Caco-2 (cell line): ENCODE measurements around the gene FBXW8. TPM values are rescaled to one million over a fixed set of nuclear protein-coding genes. Genes with fewer than 3 reads are reported as not detected.

Experiments
- BruUV-seq: library from RNA; stranded (reverse); fragments of 400-500 nt; replicated peaks from 2 replicates; lab custom pipeline; 2021; lab: Mats Ljungman, UMichigan
- CTCF ChIA-PET: fragments of 300-600 bp; sonication (Branson Sonifier 250); formaldehyde crosslinking; loops from one replicate; lab custom pipeline; 2022; ENCODE audit warnings: antibody characterized with exemption; lab: Charles Lee
- POLR2A ChIA-PET: fragments of 300-600 bp; sonication (Branson Sonifier 250); formaldehyde crosslinking; loops from one replicate; lab custom pipeline; 2022; ENCODE audit warnings: antibody characterized with exemption; lab: Charles Lee
- DNase-seq, 2 experiments: peaks; one replicate each; pipeline versions ENCODE4 v3.0.0 to v3.0.0-alpha.2; 2020 to 2022
- H3K27me3 ChIP-seq: replicated peaks from 2 replicates; pipeline ENCODE4 v1.6.0; 2011; ENCODE audit warnings: low read length; ENCODE audit not compliant: control insufficient read depth, insufficient read depth
- H3K36me3 ChIP-seq: 2 replicates; pipeline ENCODE4 v1.5.1; 2011; ENCODE audit warnings: low read length; ENCODE audit not compliant: control insufficient read depth, insufficient read depth
- H3K4me1 ChIP-seq: fragments of 250-450 bp; sonication (Bioruptor Pico); 2 replicates; pipeline ENCODE4 v1.5.1; 2020; ENCODE audit warnings: mild to moderate bottlenecking
- H3K4me3 ChIP-seq: 2 replicates; pipeline ENCODE4 v1.5.1; 2011; ENCODE audit warnings: low read depth, mild to moderate bottlenecking, control low read depth, low read length
- H3K9me3 ChIP-seq: fragments of 250-450 bp; sonication (Bioruptor Pico); 2 replicates; pipeline ENCODE4 v1.5.1; 2020; ENCODE audit warnings: mild to moderate bottlenecking, moderate library complexity
- H3K27ac Mint-ChIP-seq: one replicate; pipeline ENCODE4 v1.8.0; 2022; ENCODE audit warnings: mixed read lengths; ENCODE audit not compliant: unreplicated experiment
- H3K27me3 Mint-ChIP-seq: one replicate; pipeline ENCODE4 v1.8.0; 2022; ENCODE audit warnings: mixed read lengths; ENCODE audit not compliant: insufficient read depth, unreplicated experiment
- H3K36me3 Mint-ChIP-seq: one replicate; pipeline ENCODE4 v1.8.0; 2022; ENCODE audit warnings: mild to moderate bottlenecking, mixed read lengths; ENCODE audit not compliant: insufficient read depth, unreplicated experiment
- H3K4me1 Mint-ChIP-seq: one replicate; pipeline ENCODE4 v1.8.0; 2022; ENCODE audit warnings: low read depth, mixed read lengths; ENCODE audit not compliant: unreplicated experiment
- H3K4me3 Mint-ChIP-seq: one replicate; pipeline ENCODE4 v1.8.0; 2022; ENCODE audit warnings: mild to moderate bottlenecking, moderate library complexity, mixed read lengths; ENCODE audit not compliant: unreplicated experiment
- H3K9me3 Mint-ChIP-seq: one replicate; pipeline ENCODE4 v1.8.0; 2022; ENCODE audit warnings: mixed read lengths; ENCODE audit not compliant: unreplicated experiment
- CTCF ChIP-seq, 2 experiments: fragments of 200-600 bp in 1 of 2; IDR thresholded peaks; 1 replicate in 1 of 2; 2 replicates in 1 of 2; pipeline versions ENCODE4 v1.5.1 to v1.8.0; 2011 to 2022; ENCODE audit warnings: antibody characterized with exemption in 1 of 2, control low read depth in 1 of 2, inconsistent platforms in 1 of 2, low read depth in 1 of 2, low read length in 1 of 2, mild to moderate bottlenecking in 1 of 2, moderate library complexity in 1 of 2; ENCODE audit not compliant: insufficient read depth in 1 of 2, severe bottlenecking in 1 of 2, unreplicated experiment in 1 of 2
- intact Hi-C: fragments of 100-400 bp; cut with micrococcal nuclease; formaldehyde crosslinking; loops from one replicate; pipeline ENCODE4 v1.10.0; 2022; ENCODE audit not compliant: unreplicated experiment
- total RNA-seq: library from RNA; stranded (reverse); gene quantifications from 2 replicates; pipeline ENCODE4 v1.2.3, GENCODE V29; 2022

Gene FBXW8
- total RNA-seq, 1 experiment from 2014 or later: 12.2 TPM

- Histone ChIP-seq H3K4me3 (no peak overlapping the region), H3K4me1 (no peaks in the 10 kb centered on the region), H3K27me3 (no peaks in the 10 kb centered on the region), H3K9me3 (no peaks in the 10 kb centered on the region), H3K36me3 (no peaks in the 10 kb centered on the region)
- Mint-ChIP-seq H3K27ac (no peak overlapping the region), H3K9me3 (no peaks in the 10 kb centered on the region), H3K4me1 (no peaks in the 10 kb centered on the region), H3K36me3 (no peaks in the 10 kb centered on the region), H3K27me3 (no peaks in the 10 kb centered on the region), H3K4me3 (no peak overlapping the region)
- TF ChIP-seq CTCF (IDR thresholded peaks at IDR 0.05; ENCODE audit: insufficient read depth in 1 of 2, low read depth in 1 of 2, low read length in 1 of 2, severe bottlenecking in 1 of 2, unreplicated experiment in 1 of 2): no peak
- intact Hi-C loops: no loop called here
- DNase-seq: no peak
- CTCF ChIA-PET: no interaction called here
- POLR2A ChIA-PET: no interaction called here
- no TSS peak for BruUV-seq
Measured at GRCh38 chr12:117067638-117068037, 156.9 kb downstream of the FBXW8 start.

- Histone ChIP-seq H3K4me3 (no peak overlapping the region), H3K9me3 (no peaks in the 10 kb centered on the region), H3K4me1 (no peaks in the 10 kb centered on the region), H3K27me3 (no peaks in the 10 kb centered on the region), H3K36me3 (no peaks in the 10 kb centered on the region)
- BruUV-seq: no TSS peak
- ChIA-PET CTCF (no interaction called here), POLR2A (no interaction called here)
- Mint-ChIP-seq H3K27me3 (no peaks in the 10 kb centered on the region), H3K27ac (no peak overlapping the region), H3K9me3 (no peaks in the 10 kb centered on the region), H3K36me3 (no peaks in the 10 kb centered on the region), H3K4me3 (no peak overlapping the region), H3K4me1 (no peaks in the 10 kb centered on the region)
- no peak for DNase-seq
- no peak for TF ChIP-seq CTCF (IDR thresholded peaks at IDR 0.05; ENCODE audit: insufficient read depth in 1 of 2, low read depth in 1 of 2, low read length in 1 of 2, severe bottlenecking in 1 of 2, unreplicated experiment in 1 of 2)
- intact Hi-C loops: no loop called here
Measured at GRCh38 chr12:117068492-117068891, 157.7 kb downstream of the FBXW8 start.

- ChIA-PET POLR2A (no interaction called here), CTCF (no interaction called here)
- no peaks in the 10 kb centered on the region for H3K9me3 Mint-ChIP-seq
Measured at GRCh38 chr12:117069101-117069797, 158.5 kb downstream of the FBXW8 start.

More at GRCh38 chr12:117069101-117069797, 158.5 kb downstream of the FBXW8 start:
- no peaks in the 10 kb centered on the region for H3K9me3 ChIP-seq
- BruUV-seq: no TSS peak
- DNase-seq: no peak
- H3K36me3 ChIP-seq: no peaks in the 10 kb centered on the region
- Mint-ChIP-seq H3K27me3 (no peaks in the 10 kb centered on the region), H3K27ac (no peak overlapping the region), H3K36me3 (no peaks in the 10 kb centered on the region), H3K4me1 (no peaks in the 10 kb centered on the region), H3K4me3 (no peak overlapping the region)
- no peak overlapping the region for H3K4me3 ChIP-seq
- intact Hi-C loops: no loop called here
- no peaks in the 10 kb centered on the region for H3K27me3 ChIP-seq
- H3K4me1 ChIP-seq: no peaks in the 10 kb centered on the region
- TF ChIP-seq CTCF (IDR thresholded peaks at IDR 0.05; ENCODE audit: insufficient read depth in 1 of 2, low read depth in 1 of 2, low read length in 1 of 2, severe bottlenecking in 1 of 2, unreplicated experiment in 1 of 2): no peak
